Naive thymus-derived CD4-positive, alpha-beta T cell (primary cell): ENCODE results near the gene EPN3. TPM values are rescaled to one million over a fixed set of nuclear protein-coding genes. Genes with fewer than 3 reads are reported as not detected.

Experiments
- ATAC-seq: fragments of 150-1000 bp; cut with Tn5 transposase; 2 replicates; pipeline ENCODE4 v1.10.0; 2021; ENCODE audit warnings: mild to moderate bottlenecking, moderate library complexity
- CTCF ChIA-PET: fragments of 350-600 bp; sonication (Branson Sonifier 250); formaldehyde crosslinking; loops from one replicate; lab custom pipeline; 2021; ENCODE audit warnings: antibody characterized with exemption; lab: Charles Lee
- POLR2A ChIA-PET: fragments of 350-600 bp; sonication (Branson Sonifier 250); formaldehyde crosslinking; loops from one replicate; lab custom pipeline; 2021; ENCODE audit warnings: antibody characterized with exemption, inconsistent platforms; lab: Charles Lee
- DNase-seq, 9 donors: peaks; one replicate each; pipeline versions ENCODE4 v3.0.0 to v3.0.0-alpha.2; 2020 to 2022; ENCODE audit warnings: mixed read lengths in 1 of 9
- H3K27ac ChIP-seq: one replicate; pipeline ENCODE4 v1.7.0; 2013; ENCODE audit warnings: mild to moderate bottlenecking, low read depth, low read length, moderate library complexity
- H3K27me3 ChIP-seq, 2 donors: one replicate each; pipeline ENCODE4 v1.7.0; 2013; ENCODE audit warnings: low read length in 2 of 2, mild to moderate bottlenecking in 2 of 2, moderate library complexity in 2 of 2; ENCODE audit not compliant: control insufficient read depth in 2 of 2, insufficient read depth in 2 of 2
- H3K36me3 ChIP-seq, 3 experiments: 1 replicate in 2 of 3; 2 replicates in 1 of 3; pipeline ENCODE4 v1.7.0; 2013; ENCODE audit warnings: low read length in 3 of 3, mild to moderate bottlenecking in 3 of 3, moderate library complexity in 1 of 3; ENCODE audit not compliant: insufficient read depth in 3 of 3, control insufficient read depth in 2 of 3
- H3K4me1 ChIP-seq, 2 donors: one replicate each; pipeline ENCODE4 v1.7.0; 2013; ENCODE audit warnings: low read length in 2 of 2, mild to moderate bottlenecking in 2 of 2, moderate library complexity in 1 of 2; ENCODE audit not compliant: control insufficient read depth in 2 of 2, insufficient read depth in 2 of 2
- H3K4me3 ChIP-seq: 2 replicates; pipeline ENCODE4 v1.7.0; 2013; ENCODE audit warnings: mild to moderate bottlenecking, low read length
- H3K9me3 ChIP-seq, 3 experiments: 1 replicate in 2 of 3; 2 replicates in 1 of 3; pipeline ENCODE4 v1.7.0; 2013; ENCODE audit warnings: low read length in 3 of 3; ENCODE audit not compliant: control insufficient read depth in 2 of 3
- H3K27ac Mint-ChIP-seq, 9 donors: one replicate each; pipeline ENCODE4 v1.8.0; 2020 to 2022; ENCODE audit warnings: mixed read lengths in 9 of 9, mild to moderate bottlenecking in 8 of 9, moderate library complexity in 5 of 9, inconsistent platforms in 2 of 9
- H3K27me3 Mint-ChIP-seq, 5 donors: one replicate each; pipeline ENCODE4 v1.8.0; 2021 to 2022; ENCODE audit warnings: mixed read lengths in 5 of 5, mild to moderate bottlenecking in 1 of 5
- H3K36me3 Mint-ChIP-seq, 5 donors: one replicate each; pipeline ENCODE4 v1.8.0; 2020 to 2022; ENCODE audit warnings: mixed read lengths in 5 of 5, mild to moderate bottlenecking in 3 of 5, inconsistent platforms in 1 of 5
- H3K4me1 Mint-ChIP-seq, 7 donors: one replicate each; pipeline ENCODE4 v1.8.0; 2020 to 2022; ENCODE audit warnings: mixed read lengths in 7 of 7, mild to moderate bottlenecking in 3 of 7, inconsistent platforms in 1 of 7
- H3K4me3 Mint-ChIP-seq, 10 donors: one replicate each; pipeline ENCODE4 v1.8.0; 2020 to 2022; ENCODE audit warnings: mild to moderate bottlenecking in 10 of 10, mixed read lengths in 10 of 10, moderate library complexity in 6 of 10, inconsistent platforms in 2 of 10
- H3K9me3 Mint-ChIP-seq, 11 donors: one replicate each; pipeline ENCODE4 v1.8.0; 2020 to 2022; ENCODE audit warnings: mixed read lengths in 11 of 11, mild to moderate bottlenecking in 4 of 11, inconsistent platforms in 1 of 11, moderate library complexity in 1 of 11
- intact Hi-C, 2 donors: fragments of 100-400 bp; cut with micrococcal nuclease; formaldehyde crosslinking; loops; one replicate each; pipeline ENCODE4 v1.15.1; 2023
- polyA plus RNA-seq, 2 donors: library from polyadenylated mRNA; unstranded; fragments of 300-500 nt; fragmentation: Illumina TruSeq; gene quantifications; one replicate each; pipeline ENCODE4 v1.2.3, GENCODE V29; 2021
- total RNA-seq, 6 experiments: library from RNA in 5 of 6; stranded (reverse) in 5 of 6; gene quantifications; 1 replicate in 5 of 6; 2 replicates in 1 of 6; pipeline ENCODE4 v1.2.3 and lab custom pipeline; 2021 to 2026

The EPN3 gene
- total and polyA plus RNA-seq, 7 experiments from 2014 or later = not detected

- H3K36me3 ChIP-seq = no peaks in the 10 kb centered on the region
- Mint-ChIP-seq H3K27ac (no peak overlapping the region), H3K36me3 (no peaks in the 10 kb centered on the region), H3K9me3 (no peaks in the 10 kb centered on the region), H3K4me3 (no peak overlapping the region), H3K4me1 (no peaks in the 10 kb centered on the region), H3K27me3 (peaks cover 0 to 3% (median 0%) of the 10 kb centered on the region in 5 donors)
- no peak for DNase-seq
- H3K9me3 ChIP-seq = no peaks in the 10 kb centered on the region
- no peak overlapping the region for H3K4me3 ChIP-seq
- no peaks in the 10 kb centered on the region for H3K4me1 ChIP-seq
- intact Hi-C loops = no loop called here
- H3K27me3 ChIP-seq = no peaks in the 10 kb centered on the region
- no peak for ATAC-seq
- POLR2A ChIA-PET = no interaction called here
- no peak overlapping the region for H3K27ac ChIP-seq
- CTCF ChIA-PET = no interaction called here
These were observed 60.8 kb downstream of the EPN3 start for GRCh38 chr17:50593321-50593720.

Other genes starting within 250 kb of the EPN3 start
- gene XYLT2, start 186.6 kb upstream of the EPN3 start, total RNA-seq = 10 to 100 TPM; 18.6 to 43.7 (median 34.1) TPM
- gene XYLT2, start 186.6 kb upstream of the EPN3 start, polyA plus RNA-seq = 10 to 100 TPM in 1 of 2 donors, 1 to 10 TPM in 1; 8.0 to 21.1 TPM
- gene MRPL27, start 159.6 kb upstream of the EPN3 start, total RNA-seq = 10 to 100 TPM; 29.5 to 64.7 (median 32.0) TPM
- gene MRPL27, start 159.6 kb upstream of the EPN3 start, polyA plus RNA-seq = 10 to 100 TPM; 47.0 to 51.3 TPM
- gene EME1, start 159.5 kb upstream of the EPN3 start, total RNA-seq = 10 to 100 TPM in 1 of 5 experiments, 1 to 10 TPM in 3, under 1 TPM in 1; 0.61 to 17.5 (median 2.2) TPM
- not detected for gene EME1, start 159.5 kb upstream of the EPN3 start, polyA plus RNA-seq
- gene LRRC59, start 135.2 kb upstream of the EPN3 start, total RNA-seq = 10 to 100 TPM; 27.6 to 67.1 (median 42.4) TPM
- gene LRRC59, start 135.2 kb upstream of the EPN3 start, polyA plus RNA-seq = 10 to 100 TPM; 13.4 to 15.2 TPM
- 10 to 100 TPM; 20.1 to 36.2 (median 22.9) TPM for gene ACSF2, start 106.5 kb upstream of the EPN3 start, total RNA-seq
- gene ACSF2, start 106.5 kb upstream of the EPN3 start, polyA plus RNA-seq = 1 to 10 TPM; 2.2 to 2.6 TPM
- gene CHAD, start 63.9 kb upstream of the EPN3 start, total RNA-seq = not detected
- not detected for gene CHAD, start 63.9 kb upstream of the EPN3 start, polyA plus RNA-seq
- 10 to 100 TPM; 38.3 to 91.0 (median 54.6) TPM for gene RSAD1, start 53.9 kb upstream of the EPN3 start, total RNA-seq
- gene RSAD1, start 53.9 kb upstream of the EPN3 start, polyA plus RNA-seq = 10 to 100 TPM; 56.8 to 76.0 TPM
- gene MYCBPAP, start 24.3 kb upstream of the EPN3 start, total RNA-seq = 1 to 10 TPM in 4 of 5 experiments, under 1 TPM in 1; 0.90 to 9.0 (median 8.6) TPM
- under 1 TPM in 1 of 2 donors, not detected in 1; 0.59 TPM for gene MYCBPAP, start 24.3 kb upstream of the EPN3 start, polyA plus RNA-seq
- 10 to 100 TPM; 14.3 to 19.4 (median 16.4) TPM for gene SPATA20, start 14.4 kb downstream of the EPN3 start, total RNA-seq
- 1 to 10 TPM; 3.7 to 5.6 TPM for gene SPATA20, start 14.4 kb downstream of the EPN3 start, polyA plus RNA-seq
- not detected for gene CACNA1G, start 28.0 kb downstream of the EPN3 start, total RNA-seq
- not detected for gene CACNA1G, start 28.0 kb downstream of the EPN3 start, polyA plus RNA-seq
- gene ABCC3, start 102.1 kb downstream of the EPN3 start, total RNA-seq = 10 to 100 TPM in 1 of 5 experiments, 1 to 10 TPM in 2, under 1 TPM in 1, not detected in 1; 0.68 to 22.4 (median 1.3) TPM
- gene ABCC3, start 102.1 kb downstream of the EPN3 start, polyA plus RNA-seq = not detected
- gene ANKRD40, start 175.2 kb downstream of the EPN3 start, total RNA-seq = 10 to 100 TPM; 27.4 to 37.2 (median 33.4) TPM
- gene ANKRD40, start 175.2 kb downstream of the EPN3 start, polyA plus RNA-seq = 1 to 10 TPM; 3.6 to 5.7 TPM
- 100 to 1,000 TPM; 131 to 331 (median 149) TPM for gene LUC7L3, start 186.9 kb downstream of the EPN3 start, total RNA-seq
- gene LUC7L3, start 186.9 kb downstream of the EPN3 start, polyA plus RNA-seq = 10 to 100 TPM; 41.8 to 65.3 TPM
- gene ANKRD40CL, start 234.8 kb downstream of the EPN3 start, total RNA-seq = not detected
- not detected for gene ANKRD40CL, start 234.8 kb downstream of the EPN3 start, polyA plus RNA-seq